ENCODE data around the gene GDI1.
"Not testable (repeated sequence)": the region's sequence is repeated elsewhere in the genome, so short reads cannot be mapped to it uniquely, and the experiment has no call there.

GDI1 gene
- total RNA-seq = 129 to 155 (median 138) reads per million in 3 experiments

- peak; percentile 57 for DNase-seq
These were observed at the start of gene GDI1 for GRCh38 chrX:154436983-154437752. TSS of gene GDI1 (plus strand) at chrX:154437154. CDS start at chrX:154437255, 101 bp downstream.

- DNase-seq = not testable (repeated sequence)
These were observed 48.9 kb upstream of the GDI1 start for GRCh38 chrX:154388094-154388493.

DNA sequence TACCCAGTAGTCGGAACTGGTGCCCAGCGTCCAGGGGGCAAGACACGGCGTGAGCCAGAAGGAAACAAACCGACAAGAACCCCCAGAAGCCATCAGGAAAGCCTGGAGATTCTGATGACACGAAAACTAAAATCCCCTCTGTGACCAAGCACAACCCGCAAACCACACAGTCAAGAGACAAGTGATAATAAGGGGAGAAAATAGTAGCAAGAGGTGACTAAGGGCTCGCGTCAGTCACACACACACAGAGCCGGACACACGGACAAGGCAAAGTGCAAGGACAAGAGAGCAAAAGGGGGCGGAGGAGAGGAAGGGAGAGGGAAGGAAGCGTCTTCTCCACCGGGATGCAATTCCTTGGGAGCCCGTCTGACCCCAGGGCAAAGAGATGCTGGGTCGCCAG lies 48.3 kb upstream of the GDI1 start:
- DNase-seq = not testable (repeated sequence)

DNA sequence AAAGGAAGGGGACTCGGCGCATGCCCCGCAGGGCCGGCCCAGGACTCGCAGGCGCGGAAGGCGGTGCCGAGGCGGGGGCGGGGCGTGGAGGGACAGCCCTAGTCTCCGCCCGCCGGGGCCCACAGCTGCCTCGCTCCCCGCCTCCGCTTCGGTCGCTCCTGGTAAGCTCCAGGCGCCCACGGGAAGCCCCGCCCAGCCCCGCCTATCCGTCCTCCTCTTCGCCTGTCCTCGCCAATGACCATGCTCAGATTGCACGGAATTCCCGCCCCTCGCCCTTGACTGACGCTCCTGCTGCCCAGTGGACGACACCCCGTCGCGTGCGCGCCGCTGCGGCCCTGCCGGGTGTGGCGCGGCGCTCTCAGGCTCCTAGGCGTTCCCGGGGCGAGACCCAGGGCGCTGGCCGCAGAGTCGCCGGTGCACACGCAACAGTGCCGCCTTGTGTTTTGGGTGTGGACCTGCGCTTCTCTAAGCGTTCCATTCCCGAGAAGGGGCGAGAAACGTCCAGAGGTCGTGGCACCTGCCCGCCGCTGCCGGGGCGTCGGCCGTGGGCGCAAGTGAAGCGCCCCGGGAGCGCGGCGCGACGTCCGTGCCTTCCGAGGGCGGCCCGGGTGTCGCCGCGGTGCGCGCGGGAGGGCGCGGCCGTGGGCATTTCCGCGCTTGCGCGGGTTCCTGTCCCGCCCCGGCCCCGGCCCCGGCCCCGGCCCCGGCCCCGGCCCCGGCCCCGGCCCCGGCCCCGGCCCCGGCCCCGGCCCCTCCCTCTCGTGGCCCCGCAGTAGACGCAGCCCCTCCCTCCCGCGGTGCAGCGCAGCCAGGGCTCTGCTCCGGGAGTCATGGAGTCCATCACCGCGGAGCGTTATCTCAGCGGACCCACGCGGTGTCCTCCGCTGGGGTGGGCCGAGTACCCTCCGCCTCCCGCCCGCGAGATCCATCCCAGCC lies 46.9 kb upstream of the GDI1 start:
- DNase-seq = peak; percentile 58

GRCh38 chrX:154396363-154396762 lies 40.6 kb upstream of the GDI1 start:
- DNase-seq = not testable (repeated sequence)

DNA sequence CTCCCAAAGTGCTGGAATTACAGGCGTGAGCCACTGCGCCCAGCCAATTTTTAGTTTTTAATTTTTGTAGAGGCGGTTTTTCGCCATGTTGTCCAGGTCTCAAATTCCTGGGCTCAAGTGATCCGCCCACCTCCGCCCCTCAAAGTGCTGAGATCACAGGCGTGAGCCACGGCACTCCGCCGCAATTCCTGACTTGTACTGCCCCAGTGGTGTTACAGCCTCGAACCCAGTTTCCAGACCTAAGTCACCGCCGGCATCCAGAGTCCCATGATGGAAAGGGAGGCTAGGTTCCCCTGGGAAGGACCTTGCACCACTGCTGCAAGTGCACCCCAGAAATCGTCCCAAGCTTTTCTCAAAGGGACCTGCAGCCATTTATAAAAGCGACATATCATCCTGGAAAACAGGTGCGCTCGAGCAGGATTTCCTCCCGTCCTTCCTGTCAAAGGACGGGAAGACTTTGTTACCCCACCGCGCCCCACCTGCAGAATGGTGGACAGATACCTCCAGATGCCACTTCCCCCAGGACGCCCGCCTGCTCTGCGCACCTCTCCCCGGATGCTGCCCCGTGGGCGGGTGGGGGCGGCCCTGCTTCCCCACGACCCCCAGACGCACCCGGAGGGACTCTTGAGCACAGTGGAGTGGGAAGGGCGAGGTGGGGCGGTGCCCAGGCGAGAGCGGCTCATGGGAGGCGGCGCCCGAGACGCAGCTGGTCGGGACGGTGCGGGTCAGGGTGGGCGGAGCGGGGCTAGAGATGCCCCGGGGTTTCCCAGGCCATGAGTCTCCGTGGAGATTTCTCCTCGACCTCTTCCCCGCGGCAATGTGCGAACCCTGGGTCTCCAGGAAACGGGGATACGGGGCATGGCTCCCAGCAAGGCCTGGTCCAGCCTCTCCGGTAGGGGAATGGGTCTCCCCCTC lies 39.7 kb upstream of the GDI1 start:
- no peak for DNase-seq

DNA sequence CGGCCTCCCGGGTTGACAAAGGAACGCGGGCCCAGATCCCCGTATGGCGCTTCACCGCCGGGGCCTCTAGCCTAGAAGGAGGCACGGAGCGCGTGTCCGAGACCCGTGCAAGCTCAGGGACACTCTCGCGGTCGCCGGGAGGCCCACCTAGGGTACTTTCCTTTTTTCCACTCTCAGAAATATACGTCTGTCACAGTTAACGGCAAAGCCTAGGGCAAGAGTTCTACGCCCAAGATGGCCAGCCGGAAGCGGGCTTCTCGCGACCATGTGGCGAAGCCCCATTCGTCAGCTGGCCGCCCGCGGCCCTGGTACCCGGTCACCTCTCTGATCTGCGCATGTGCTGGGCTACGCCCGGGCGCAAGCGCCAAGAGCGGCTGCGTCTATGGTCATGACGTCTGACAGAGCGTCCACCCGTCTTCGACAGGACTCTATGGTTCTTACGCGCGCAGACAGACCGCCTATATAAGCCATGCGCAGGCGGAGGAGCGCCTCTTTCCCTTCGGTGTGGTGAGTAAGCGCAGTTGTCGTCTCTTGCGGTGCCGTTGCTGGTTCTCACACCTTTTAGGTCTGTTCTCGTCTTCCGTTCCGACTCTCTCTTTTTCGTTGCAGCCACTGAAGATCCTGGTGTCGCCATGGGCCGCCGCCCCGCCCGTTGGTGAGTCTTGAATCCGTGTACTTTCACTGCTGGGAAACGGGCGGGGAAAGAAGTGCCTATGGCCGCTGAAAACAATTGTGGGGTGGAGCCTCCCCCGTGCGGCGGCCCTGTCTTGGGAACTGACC lies 38.9 kb upstream of the GDI1 start, which contains the start of gene RPL10:
RPL10 (plus strand) TSS at position 490 of the 780 bp plus-strand sequence; CDS start at position 633, 143 bp downstream.
- peak; percentile 90 for DNase-seq

GRCh38 chrX:154398668-154399526 lies 38.1 kb upstream of the GDI1 start:
- peak; percentile 75 for DNase-seq

- peak; percentile 45 for DNase-seq
These were observed 37.2 kb upstream of the GDI1 start for GRCh38 chrX:154399527-154400368.

GRCh38 chrX:154400369-154400817 lies 36.6 kb upstream of the GDI1 start:
- DNase-seq = not testable (repeated sequence)

- no peak for DNase-seq
These were observed 35.7 kb upstream of the GDI1 start for GRCh38 chrX:154401045-154401799.

DNA sequence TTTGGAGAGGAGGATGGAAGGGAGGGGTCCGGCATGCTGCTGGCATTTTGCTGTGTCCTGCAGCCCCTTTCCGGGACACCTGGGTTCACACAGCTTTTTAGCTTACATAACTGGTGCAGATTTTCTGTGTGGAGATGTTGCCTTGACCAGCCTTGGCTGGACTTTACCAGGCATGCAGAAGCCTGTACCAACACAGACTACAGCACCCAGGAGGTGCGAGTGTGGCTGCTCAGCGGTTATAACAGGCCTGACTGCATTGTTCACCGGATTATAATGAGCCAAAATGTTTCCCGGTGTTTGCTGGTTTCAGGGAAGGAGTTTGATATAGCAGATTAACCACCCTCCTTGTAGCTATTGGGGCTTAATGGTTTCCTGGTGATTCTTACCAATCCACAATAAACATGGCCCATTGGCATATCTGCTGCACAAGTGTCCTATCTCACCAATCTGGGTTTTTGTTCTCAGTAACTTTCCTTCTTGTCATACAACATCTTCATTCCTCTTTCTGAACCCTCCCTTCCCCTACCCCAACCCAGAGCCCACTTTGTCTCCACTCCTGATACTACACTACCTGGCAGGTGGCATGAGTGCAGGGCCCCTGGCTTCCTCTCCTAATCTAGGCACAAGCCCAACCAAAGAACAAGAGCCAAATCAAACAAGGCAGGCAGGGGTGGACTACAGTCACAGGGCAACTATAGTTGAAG lies 34.9 kb upstream of the GDI1 start:
- no peak for DNase-seq

- DNase-seq = no peak
These were observed 34.3 kb upstream of the GDI1 start for GRCh38 chrX:154402622-154403127.

- no peak for DNase-seq
These were observed 33.8 kb upstream of the GDI1 start for GRCh38 chrX:154403192-154403591.

- no peak for DNase-seq
These were observed 33.1 kb upstream of the GDI1 start for GRCh38 chrX:154403858-154404257.

DNA sequence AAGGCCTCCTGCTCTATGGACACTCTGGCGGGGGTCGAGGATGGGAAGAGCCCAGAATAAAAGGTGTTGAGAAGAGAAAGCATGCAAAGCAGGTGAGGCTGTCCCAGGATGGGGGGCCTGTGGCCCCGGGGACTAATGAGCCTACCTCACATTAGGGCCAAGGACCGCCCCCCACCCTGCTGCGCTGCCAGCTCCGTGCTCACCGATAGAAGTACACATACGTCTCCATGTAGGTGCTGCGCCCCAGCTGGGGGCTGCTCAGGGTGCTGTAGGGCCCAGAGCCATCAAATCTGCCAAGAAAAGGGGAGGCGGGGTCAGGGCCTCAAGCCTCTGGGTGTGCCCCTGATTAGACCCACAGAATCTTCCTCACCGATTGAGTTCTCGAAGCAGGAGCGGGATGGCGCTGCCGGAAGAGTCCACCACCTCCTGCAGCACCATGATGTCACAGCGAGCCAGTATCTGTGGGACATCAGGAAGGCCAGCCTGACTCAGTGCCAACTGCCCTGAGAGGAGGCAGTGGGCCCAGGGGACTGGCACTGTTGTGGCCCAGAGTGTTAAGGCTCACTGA lies 32.2 kb upstream of the GDI1 start:
- DNase-seq = no peak

- no peak for DNase-seq
These were observed 28.2 kb upstream of the GDI1 start for GRCh38 chrX:154408659-154409221.

All from central memory CD4-positive, alpha-beta T cell (primary cell).